HG03442 (cell line): ENCODE measurements around the gene KIF13A.
"Not testable (repeated sequence)": the region's sequence is repeated elsewhere in the genome, so short reads cannot be mapped to it uniquely, and the experiment has no call there.

Experiments used
- ATAC-seq: cut with Tn5 transposase; IDR thresholded peaks from one replicate; pipeline ENCODE4 v1.9.1; 2021; ENCODE audit warnings: mild to moderate bottlenecking, moderate library complexity; ENCODE audit not compliant: unreplicated experiment

The KIF13A gene

GRCh38 chr6:17999425-17999824 is 12.0 kb upstream of the KIF13A start:
- no peak for ATAC-seq

GRCh38 chr6:17998442-17998841 is 11.0 kb upstream of the KIF13A start:
- ATAC-seq, result no peak

- no peak for ATAC-seq
Measured at GRCh38 chr6:17998003-17998402, 10.6 kb upstream of the KIF13A start.

GRCh38 chr6:17995414-17995813 is 8.0 kb upstream of the KIF13A start:
- no peak for ATAC-seq

GRCh38 chr6:17994019-17994418 is 6.6 kb upstream of the KIF13A start:
- no peak for ATAC-seq

GRCh38 chr6:17988422-17988944 is 1.0 kb upstream of the KIF13A start:
- ATAC-seq, result no peak

GRCh38 chr6:17987697-17988421 is 424 bp upstream of the KIF13A start:
- peak; percentile 79 for ATAC-seq

- ATAC-seq, result peak; percentile 20
Measured at GRCh38 chr6:17986656-17987446, 584 bp downstream of the KIF13A start.

- no peak for ATAC-seq
Measured at GRCh38 chr6:17985934-17986655, 1.3 kb downstream of the KIF13A start.

- no peak for ATAC-seq
Measured at GRCh38 chr6:17984812-17985670, 2.4 kb downstream of the KIF13A start.

- no peak for ATAC-seq
Measured at GRCh38 chr6:17984399-17984798, 3.0 kb downstream of the KIF13A start.

GRCh38 chr6:17983730-17984129 is 3.7 kb downstream of the KIF13A start:
- no peak for ATAC-seq

- no peak for ATAC-seq
Measured at GRCh38 chr6:17980329-17980728, 7.1 kb downstream of the KIF13A start.

- no peak for ATAC-seq
Measured at GRCh38 chr6:17979479-17979878, 8.0 kb downstream of the KIF13A start.

GRCh38 chr6:17976258-17976657 is 11.2 kb downstream of the KIF13A start:
- not testable (repeated sequence) for ATAC-seq

- ATAC-seq, result no peak
Measured at GRCh38 chr6:17974570-17975368, 12.7 kb downstream of the KIF13A start.

- no peak for ATAC-seq
Measured at GRCh38 chr6:17972978-17973622, 14.3 kb downstream of the KIF13A start.

- no peak for ATAC-seq
Measured at GRCh38 chr6:17972074-17972952, 15.1 kb downstream of the KIF13A start.
